Measurements from ENCODE around the gene TCF23. TPM values are rescaled to one million over a fixed set of nuclear protein-coding genes. Genes with fewer than 3 reads are reported as not detected.
"Not testable (repeated sequence)": the region's sequence is repeated elsewhere in the genome, so short reads cannot be mapped to it uniquely, and the experiment has no call there.

TCF23 gene
- total RNA-seq, 2 experiments from 2014 or later, result not detected

- POLR2A ChIA-PET, result no interaction called here
- Mint-ChIP-seq H3K4me1 (peaks cover 16% of the 10 kb centered on the region), H3K4me3 (peak within 1 kb of the TSS; percentile 71), H3K36me3 (ENCODE audit: low read depth) (no peaks in the 10 kb centered on the region), H3K27ac (no peak within 1 kb of the TSS), H3K27me3 (peaks cover 41% of the 10 kb centered on the region), H3K9me3 (no peaks in the 10 kb centered on the region)
- CTCF ChIA-PET, result interaction anchor here (1.5 kb wide), 1 partner anchor 13 kb away, joined by 5 read pairs; no protein-coding TSS in a partner anchor
- DNase-seq, result no peak
These were observed 30.1 kb upstream of the TCF23 start, which contains the start of gene CGREF1 for GRCh38 chr2:27118525-27119329. TSS of gene CGREF1 (minus strand) at chr2:27119128. CDS start at chr2:27104366, 14,762 bp downstream.

DNA sequence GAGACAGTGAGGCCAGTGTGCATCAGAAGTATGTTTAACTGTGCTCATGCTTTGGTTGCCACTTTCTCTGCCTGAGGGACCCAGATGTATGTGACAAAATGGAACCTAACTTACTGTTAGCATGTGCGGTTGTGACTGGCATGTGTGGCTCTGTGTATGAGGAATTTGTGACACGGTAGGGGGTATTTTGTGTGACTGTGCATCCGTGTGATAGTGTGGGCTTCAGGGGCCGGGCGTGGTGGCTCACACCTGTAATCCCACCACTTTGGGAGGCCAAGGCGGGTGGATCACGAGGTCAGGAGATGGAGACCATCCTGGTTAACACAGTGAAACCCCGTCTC is 29.5 kb upstream of the TCF23 start:
- POLR2A ChIA-PET; H3K36me3 Mint-ChIP-seq (ENCODE audit: low read depth); DNase-seq; H3K27ac Mint-ChIP-seq; H3K9me3 Mint-ChIP-seq: not testable (repeated sequence)
- Mint-ChIP-seq H3K4me3 (peak overlapping the region; percentile 71), H3K27me3 (peaks cover 41% of the 10 kb centered on the region), H3K4me1 (peaks cover 16% of the 10 kb centered on the region)
- CTCF ChIA-PET, result interaction anchor here (1.5 kb wide), 1 partner anchor 13 kb away, joined by 5 read pairs; no protein-coding TSS in a partner anchor

DNA sequence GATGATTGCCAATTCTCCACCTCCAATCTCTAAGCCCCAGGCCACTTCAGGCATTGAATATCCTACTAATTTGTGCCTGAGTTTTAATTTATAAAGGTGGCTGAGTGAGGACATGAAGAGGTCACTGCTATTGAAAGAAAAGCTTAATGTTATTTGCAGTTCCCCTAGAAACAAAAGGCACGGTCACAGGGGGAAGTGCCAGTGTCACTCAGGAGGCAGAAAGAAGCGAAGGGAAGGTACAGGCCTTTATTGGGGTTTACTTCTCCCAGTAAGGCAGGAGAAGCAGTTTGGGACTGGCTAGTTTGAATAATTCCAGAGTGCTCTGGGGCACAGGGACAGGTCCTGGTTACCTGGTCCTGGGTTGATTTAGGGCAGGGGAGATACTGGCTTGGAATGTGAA is 26.9 kb upstream of the TCF23 start:
- Mint-ChIP-seq H3K27me3 (peaks cover 41% of the 10 kb centered on the region), H3K36me3 (ENCODE audit: low read depth) (no peaks in the 10 kb centered on the region)

DNA sequence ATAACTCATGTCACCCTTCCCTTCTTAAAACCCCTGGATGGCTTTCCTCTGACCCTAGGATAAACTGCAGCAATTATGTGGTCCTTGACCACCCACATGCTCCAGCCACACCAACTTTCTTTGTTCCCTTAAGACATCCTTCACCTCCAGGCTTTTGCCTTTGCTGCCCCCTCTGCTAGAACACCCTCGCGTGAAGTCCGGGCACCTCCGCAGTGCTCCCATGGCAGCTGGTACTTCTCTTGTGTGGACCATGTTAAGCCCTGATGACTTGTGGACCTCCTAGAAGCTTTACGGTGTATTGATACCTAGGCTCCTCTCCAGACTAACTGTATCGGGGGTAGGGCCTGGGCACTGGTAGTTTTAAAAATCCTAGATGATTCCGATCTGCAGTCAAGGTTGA is 26.0 kb upstream of the TCF23 start:
- Mint-ChIP-seq H3K9me3 (no peaks in the 10 kb centered on the region), H3K4me1 (peaks cover 16% of the 10 kb centered on the region), H3K27me3 (peaks cover 36% of the 10 kb centered on the region), H3K4me3 (peak overlapping the region; percentile 81), H3K27ac (peak overlapping the region; percentile 77), H3K36me3 (ENCODE audit: low read depth) (no peaks in the 10 kb centered on the region)
- CTCF ChIA-PET, result interaction anchor here (0.9 to 2.5 kb wide), 3 partner anchors 12 to 20 kb away, joined by 3 to 11 read pairs (median 3); partner anchors contain the start of gene PREB
- DNase-seq, result no peak
- POLR2A ChIA-PET, result no interaction called here

More for the DNA sequence above, 26.9 kb upstream of the TCF23 start:
- DNase-seq, result no peak
- H3K4me3 Mint-ChIP-seq, result no peak overlapping the region
- no peak overlapping the region for H3K27ac Mint-ChIP-seq
- POLR2A ChIA-PET, result no interaction called here
- CTCF ChIA-PET, result interaction anchor here (2.5 kb wide), 1 partner anchor 13 kb away, joined by 11 read pairs; the partner anchor contains the start of gene PREB
- H3K9me3 Mint-ChIP-seq, result no peaks in the 10 kb centered on the region
- H3K4me1 Mint-ChIP-seq, result peaks cover 16% of the 10 kb centered on the region

DNA sequence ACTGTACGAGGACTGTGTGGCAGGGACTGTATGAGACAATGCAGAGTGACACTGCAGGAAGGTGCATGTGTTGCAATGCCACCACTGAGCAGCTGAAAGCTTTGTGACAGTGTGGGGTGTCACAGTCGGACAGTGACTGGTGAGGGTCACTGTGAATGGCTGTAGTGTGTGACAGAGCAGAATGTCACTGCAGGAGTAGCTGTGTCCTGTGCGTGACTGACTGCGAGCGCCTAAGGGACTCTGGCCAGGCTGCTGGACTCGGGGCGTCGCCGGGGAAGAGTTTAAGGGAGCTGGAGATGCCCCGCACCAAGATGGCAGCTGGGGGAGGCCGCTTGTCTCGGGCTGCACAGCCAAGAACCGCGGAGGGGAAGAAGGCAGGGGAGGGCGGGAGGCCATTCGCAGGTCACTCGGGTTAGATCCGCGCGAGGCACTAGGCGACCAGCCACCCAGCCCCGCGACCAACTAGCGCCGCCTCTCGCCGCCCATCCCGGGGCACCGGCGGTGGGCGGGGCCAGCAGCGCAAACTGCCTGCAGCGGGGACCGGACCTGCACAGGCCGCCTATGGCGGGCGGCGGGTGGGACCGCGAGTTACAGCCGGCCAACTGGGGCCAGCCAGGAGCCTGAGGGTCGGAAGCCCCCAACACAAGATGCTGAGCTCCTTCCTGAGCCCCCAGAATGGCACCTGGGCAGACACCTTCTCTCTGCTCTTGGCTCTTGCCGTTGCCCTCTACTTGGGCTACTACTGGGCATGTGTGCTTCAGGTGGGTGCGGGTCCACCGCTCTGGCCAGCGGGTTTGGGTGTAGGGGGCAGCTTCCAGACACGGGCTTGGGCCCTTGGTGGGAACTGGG is 25.3 kb upstream of the TCF23 start, which contains the start of gene ABHD1:
TSS of gene ABHD1 (plus strand) at position 514 of the 849 bp plus-strand sequence. CDS start at position 648, 134 bp downstream.
- Mint-ChIP-seq H3K27ac (peak within 1 kb of the TSS; percentile 77), H3K4me1 (peaks cover 15% of the 10 kb centered on the region), H3K36me3 (ENCODE audit: low read depth) (no peaks in the 10 kb centered on the region), H3K27me3 (peaks cover 32% of the 10 kb centered on the region), H3K4me3 (peak within 1 kb of the TSS; percentile 81), H3K9me3 (no peaks in the 10 kb centered on the region)
- DNase-seq, result peak; percentile 56
- POLR2A ChIA-PET, result no interaction called here
- CTCF ChIA-PET, result interaction anchor here (0.6 to 2.5 kb wide), 6 partner anchors 11 to 365 kb away, joined by 3 to 11 read pairs (median 4); partner anchors contain the start of genes PREB and PRR30

DNA sequence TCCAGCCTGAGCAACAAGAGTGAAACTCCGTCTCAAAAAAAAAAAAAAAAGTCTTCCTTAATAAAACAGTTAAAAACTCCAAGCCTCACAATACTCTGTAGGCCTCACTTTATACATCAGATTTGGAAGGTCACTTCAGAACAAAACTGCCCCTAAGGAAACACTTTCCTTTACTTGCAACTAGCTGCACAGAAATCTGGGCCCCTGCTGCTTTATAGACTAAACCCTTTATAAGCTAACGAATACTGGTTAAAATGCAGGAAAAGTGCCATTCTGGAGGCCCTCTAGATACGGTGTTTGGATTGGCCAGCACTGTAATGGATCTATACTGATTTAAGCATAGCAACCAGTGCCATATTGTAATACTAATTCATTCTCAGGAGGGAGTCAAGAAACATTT is 23.7 kb upstream of the TCF23 start:
- peaks cover 6% of the 10 kb centered on the region for H3K4me1 Mint-ChIP-seq
- POLR2A ChIA-PET, result interaction anchor here (0.6 kb wide), 1 partner anchor 238 kb away, joined by 16 read pairs; no protein-coding TSS in a partner anchor
- no peak overlapping the region for H3K4me3 Mint-ChIP-seq
- no peak for DNase-seq
- peaks cover 7% of the 10 kb centered on the region for H3K36me3 Mint-ChIP-seq (ENCODE audit: low read depth)
- peaks cover 21% of the 10 kb centered on the region for H3K27me3 Mint-ChIP-seq
- H3K27ac Mint-ChIP-seq, result no peak overlapping the region
- H3K9me3 Mint-ChIP-seq, result no peaks in the 10 kb centered on the region
- CTCF ChIA-PET, result interaction anchor here (0.6 to 1.6 kb wide), 2 partner anchors 27 to 178 kb away, joined by 3 to 4 read pairs; no protein-coding TSS in a partner anchor

GRCh38 chr2:27126252-27126710 is 22.5 kb upstream of the TCF23 start:
- Mint-ChIP-seq H3K9me3 (no peaks in the 10 kb centered on the region), H3K36me3 (ENCODE audit: low read depth) (peaks cover 18% of the 10 kb centered on the region), H3K4me3 (no peak overlapping the region), H3K27ac (no peak overlapping the region), H3K27me3 (peaks cover 15% of the 10 kb centered on the region), H3K4me1 (peaks cover 6% of the 10 kb centered on the region)
- POLR2A ChIA-PET, result no interaction called here
- CTCF ChIA-PET, result no interaction called here
- no peak for DNase-seq

DNA sequence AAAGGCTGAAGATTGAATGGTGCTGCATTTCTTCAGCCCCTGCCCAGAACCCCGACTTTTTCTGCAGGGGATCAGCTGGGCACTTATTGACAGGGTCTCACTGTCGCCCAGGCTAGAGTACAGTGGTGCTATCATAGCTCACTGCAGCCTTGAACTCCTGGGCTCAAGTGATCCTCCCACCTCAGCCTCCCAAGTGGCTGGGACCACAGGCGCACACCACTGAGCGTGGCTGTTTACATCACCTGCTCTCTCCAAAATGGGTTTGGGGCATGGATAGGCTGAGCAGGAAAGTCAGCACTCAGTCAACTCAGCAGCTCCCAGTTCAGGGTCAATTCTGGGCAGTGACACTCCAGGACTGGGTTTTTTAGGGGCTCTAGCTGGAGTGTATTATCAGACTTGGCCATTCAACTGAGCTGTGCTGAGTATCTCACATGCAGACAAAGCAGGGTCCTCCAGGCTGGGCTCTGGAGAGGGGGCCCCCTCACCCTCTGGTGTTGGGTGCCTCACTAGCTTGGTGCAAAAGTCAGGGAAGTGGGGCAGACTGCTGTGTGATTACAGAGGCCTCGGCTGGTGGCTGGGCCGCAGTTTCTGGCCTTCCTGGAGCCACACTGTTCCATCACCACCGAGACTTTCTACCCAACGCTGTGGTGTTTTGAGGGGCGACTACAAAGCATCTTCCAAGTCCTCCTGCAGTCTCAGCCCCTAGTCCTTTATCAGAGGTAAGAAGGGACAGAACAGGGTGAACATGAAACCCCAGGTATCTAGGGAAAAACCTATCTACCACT is 20.7 kb upstream of the TCF23 start:
- Mint-ChIP-seq H3K27ac (no peak overlapping the region), H3K36me3 (ENCODE audit: low read depth) (peaks cover 29% of the 10 kb centered on the region), H3K27me3 (peaks cover under 1% of the 10 kb centered on the region), H3K4me1 (peaks cover 13% of the 10 kb centered on the region), H3K4me3 (no peak overlapping the region), H3K9me3 (no peaks in the 10 kb centered on the region)
- ChIA-PET CTCF (interaction anchor here (0.6 to 1.1 kb wide), 2 partner anchors 27 to 35 kb away, joined by 3 read pairs; no protein-coding TSS in a partner anchor), POLR2A (no interaction called here)
- DNase-seq, result no peak

DNA sequence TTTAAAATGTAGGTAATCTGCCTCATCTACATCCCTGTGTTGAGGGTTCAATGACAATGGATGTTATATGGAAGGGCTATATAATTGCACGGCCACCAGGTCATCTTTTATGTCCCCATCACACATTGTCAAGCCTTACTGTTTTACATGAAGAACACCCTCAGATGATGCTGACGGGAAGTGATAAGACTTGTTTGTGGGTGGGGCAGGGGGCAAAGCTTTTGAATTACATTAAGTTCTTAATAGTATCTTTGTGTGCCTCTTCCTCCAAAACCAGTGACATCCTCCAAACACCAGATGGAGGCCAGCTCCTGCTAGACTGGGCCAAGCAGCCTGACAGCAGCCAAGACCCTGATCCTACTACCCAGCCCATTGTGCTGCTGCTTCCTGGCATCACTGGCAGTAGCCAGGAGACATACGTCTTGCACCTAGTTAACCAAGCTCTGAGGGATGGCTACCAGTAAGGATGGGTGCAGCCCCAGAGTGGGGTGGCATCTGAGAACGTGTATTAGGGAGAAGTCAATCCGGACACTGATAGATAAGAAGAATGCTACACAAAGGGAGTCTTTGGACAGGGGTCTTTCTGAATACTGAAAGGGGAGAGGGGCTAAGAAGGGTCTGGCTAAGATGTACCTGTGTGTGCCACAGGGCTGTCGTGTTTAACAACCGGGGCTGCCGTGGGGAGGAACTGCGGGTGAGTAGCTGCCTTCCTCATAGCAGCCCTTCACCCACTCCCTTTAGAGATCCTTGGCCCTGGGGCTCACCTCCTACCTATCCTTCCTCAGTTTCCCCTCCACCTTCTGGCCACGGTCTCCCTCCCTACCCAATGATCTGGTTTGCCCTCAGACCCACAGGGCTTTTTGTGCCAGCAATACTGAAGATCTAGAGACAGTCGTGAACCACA is 19.9 kb upstream of the TCF23 start:
- no peak overlapping the region for H3K27ac Mint-ChIP-seq
- CTCF ChIA-PET, result interaction anchor here (0.6 to 1.1 kb wide), 3 partner anchors 28 to 43 kb away, joined by 3 to 5 read pairs (median 3); no protein-coding TSS in a partner anchor
- H3K36me3 Mint-ChIP-seq (ENCODE audit: low read depth), result peaks cover 32% of the 10 kb centered on the region
- H3K27me3 Mint-ChIP-seq, result no peaks in the 10 kb centered on the region
- DNase-seq, result no peak
- peaks cover 17% of the 10 kb centered on the region for H3K4me1 Mint-ChIP-seq
- no peak overlapping the region for H3K4me3 Mint-ChIP-seq
- H3K9me3 Mint-ChIP-seq, result no peaks in the 10 kb centered on the region
- POLR2A ChIA-PET, result no interaction called here

GRCh38 chr2:27130396-27130795 is 18.4 kb upstream of the TCF23 start:
- H3K27ac Mint-ChIP-seq, result no peak overlapping the region
- peaks cover 32% of the 10 kb centered on the region for H3K36me3 Mint-ChIP-seq (ENCODE audit: low read depth)
- peaks cover 24% of the 10 kb centered on the region for H3K4me1 Mint-ChIP-seq
- no peaks in the 10 kb centered on the region for H3K9me3 Mint-ChIP-seq
- POLR2A ChIA-PET, result no interaction called here
- H3K27me3 Mint-ChIP-seq, result no peaks in the 10 kb centered on the region
- no peak overlapping the region for H3K4me3 Mint-ChIP-seq
- CTCF ChIA-PET, result interaction anchor here (1.1 kb wide), 1 partner anchor 179 kb away, joined by 3 read pairs; no protein-coding TSS in a partner anchor
- no peak for DNase-seq

DNA sequence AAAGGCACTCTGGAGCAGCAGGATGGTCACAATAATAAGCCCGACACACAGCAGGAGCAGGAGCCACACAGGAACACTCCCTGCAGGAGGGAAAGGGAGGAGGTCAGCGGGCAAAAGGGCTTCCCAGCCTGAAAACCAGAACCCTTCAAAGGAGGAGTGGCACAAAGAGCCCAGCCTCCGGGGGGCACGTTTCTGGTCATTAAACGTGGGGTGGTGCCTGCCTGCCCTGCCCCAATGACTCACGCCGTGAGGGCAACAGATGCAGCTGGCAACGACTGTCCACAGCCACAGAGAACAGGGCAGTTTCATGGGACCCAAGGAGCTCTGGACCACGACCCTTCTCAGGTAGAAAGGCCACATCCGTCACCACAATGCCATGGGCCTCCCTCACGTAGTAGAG is 17.4 kb upstream of the TCF23 start:
- ChIA-PET POLR2A (no interaction called here), CTCF (interaction anchor here (1.1 to 1.2 kb wide), 3 partner anchors 12 to 178 kb away, joined by 3 to 5 read pairs (median 3); partner anchors contain the start of gene CGREF1)
- Mint-ChIP-seq H3K9me3 (no peaks in the 10 kb centered on the region), H3K27ac (no peak overlapping the region), H3K27me3 (no peaks in the 10 kb centered on the region), H3K4me3 (no peak overlapping the region), H3K4me1 (peaks cover 29% of the 10 kb centered on the region), H3K36me3 (ENCODE audit: low read depth) (peaks cover 32% of the 10 kb centered on the region)
- no peak for DNase-seq
